HepG2 (cell line): ENCODE measurements around the gene HINT1. TPM values are rescaled to one million over a fixed set of nuclear protein-coding genes. Genes with fewer than 3 reads are reported as not detected.

Experiments
- ATAC-seq: fragments of 200-7000 bp; cut with Tn5 transposase; 3 replicates; pipeline ENCODE4 v1.9.1; 2020; ENCODE audit warnings: mild to moderate bottlenecking, moderate library complexity
- BruUV-seq: library from RNA; stranded (reverse); fragments of 400-500 nt; replicated peaks from 2 replicates; lab custom pipeline; 2021; lab: Mats Ljungman, UMichigan
- CTCF ChIA-PET: fragments of 300-600 bp; formaldehyde crosslinking; extraction: SDS; loops from one replicate; lab custom pipeline; 2021; ENCODE audit warnings: low total read pairs, inconsistent platforms, low intra/inter-chr PET ratio; lab: Yijun Ruan, JAX
- POLR2A ChIA-PET: fragments of 350-600 bp; sonication (Branson Sonifier 250); formaldehyde crosslinking; loops from one replicate; lab custom pipeline; 2020; ENCODE audit warnings: antibody characterized with exemption, inconsistent platforms; lab: Yijun Ruan, JAX
- DNase-seq: peaks from one replicate; pipeline ENCODE4 v3.0.0-alpha.2; 2015; ENCODE audit warnings: low spot score
- FAIRE-seq: peaks from 3 replicates; lab custom pipeline; 2011; peaks lifted over from hg19 to GRCh38; lab: Jason Lieb, UNC
- H2AFZ ChIP-seq: one replicate; pipeline ENCODE4 v1.6.1; 2011; ENCODE audit warnings: low read length, inconsistent platforms
- H3K27ac ChIP-seq: fragments of 300-600 bp; 3 replicates; pipeline ENCODE4 v1.8.0; 2011; ENCODE audit warnings: mixed run types, mild to moderate bottlenecking, mixed read lengths, low read length, inconsistent platforms; ENCODE audit not compliant: insufficient read depth; ENCODE audit errors: extremely low read length
- H3K27me3 ChIP-seq, 2 experiments: fragments of 200-600 bp in 1 of 2; 2 replicates in 1 of 2; 3 replicates in 1 of 2; pipeline versions ENCODE4 v1.6.0 to v1.8.0; 2011; ENCODE audit warnings: low read length in 2 of 2, mild to moderate bottlenecking in 2 of 2, moderate library complexity in 2 of 2, inconsistent platforms in 1 of 2; ENCODE audit not compliant: insufficient read depth in 2 of 2, control insufficient read depth in 1 of 2
- H3K36me3 ChIP-seq, 2 experiments: fragments of 200-600 bp in 1 of 2; replicated peaks in 1 of 2; 2 replicates in 1 of 2; 3 replicates in 1 of 2; pipeline versions ENCODE4 v1.5.1 to v1.8.0; 2011; ENCODE audit warnings: low read length in 2 of 2, inconsistent platforms in 1 of 2; ENCODE audit not compliant: insufficient read depth in 2 of 2, control insufficient read depth in 1 of 2
- H3K4me1 ChIP-seq: 2 replicates; pipeline ENCODE4 v1.5.1; 2012; ENCODE audit warnings: low read length, inconsistent platforms; ENCODE audit not compliant: insufficient read depth
- H3K4me2 ChIP-seq: 2 replicates; pipeline ENCODE4 v1.6.0; 2011; ENCODE audit warnings: low read depth, low read length, inconsistent platforms
- H3K4me3 ChIP-seq, 3 experiments: fragments of 200-600 bp in 1 of 3; sonication (generic), shearing (Covaris generic) in 1 of 3; replicated peaks in 1 of 3; 2 replicates each; pipeline ENCODE4 v1.5.1; 2011 to 2016; ENCODE audit warnings: low read length in 3 of 3, inconsistent platforms in 2 of 3, low read depth in 2 of 3, mild to moderate bottlenecking in 2 of 3, control low read depth in 1 of 3, mixed read lengths in 1 of 3; ENCODE audit not compliant: insufficient read depth in 1 of 3
- H3K79me2 ChIP-seq: one replicate; pipeline ENCODE4 v1.6.1; 2011; ENCODE audit warnings: low read length, inconsistent platforms; ENCODE audit not compliant: insufficient read depth
- H3K9ac ChIP-seq: 2 replicates; pipeline ENCODE4 v1.6.0; 2011; ENCODE audit warnings: mild to moderate bottlenecking, low read depth, low read length, inconsistent platforms; ENCODE audit not compliant: insufficient read depth
- H3K9me3 ChIP-seq: 2 replicates; pipeline ENCODE4 v1.5.1; 2012; ENCODE audit warnings: mild to moderate bottlenecking, low read length
- H4K20me1 ChIP-seq: 2 replicates; pipeline ENCODE4 v1.6.0; 2011; ENCODE audit warnings: inconsistent platforms, mild to moderate bottlenecking, low read length, moderate library complexity; ENCODE audit not compliant: insufficient read depth
- E2F1 ChIP-seq: sonication (generic); formaldehyde crosslinking; IDR thresholded peaks from 2 replicates; pipeline ENCODE4 v1.5.0; 2020; ENCODE audit warnings: missing genetic modification reagents
- FOXA3 ChIP-seq: IDR thresholded peaks from 2 replicates; pipeline ENCODE4 v1.6.1; 2016; ENCODE audit warnings: missing genetic modification reagents, missing compliant biosample characterization
- FOXP4 ChIP-seq: sonication (generic); formaldehyde crosslinking; IDR thresholded peaks from 2 replicates; pipeline ENCODE4 v1.4.0; 2020; ENCODE audit warnings: missing genetic modification reagents
- RNF219 ChIP-seq: sonication (generic); formaldehyde crosslinking; IDR thresholded peaks from 2 replicates; pipeline ENCODE4 v1.5.0; 2020; ENCODE audit warnings: mild to moderate bottlenecking, missing genetic modification reagents
- SP5 ChIP-seq: IDR thresholded peaks from 2 replicates; pipeline ENCODE4 v1.6.1; 2016; ENCODE audit warnings: low read depth, borderline replicate concordance
- ZBTB21 ChIP-seq: sonication (generic); formaldehyde crosslinking; IDR thresholded peaks from 2 replicates; pipeline ENCODE4 v1.4.0; 2020; ENCODE audit warnings: missing genetic modification reagents
- ZC3H4 ChIP-seq: sonication (generic); formaldehyde crosslinking; IDR thresholded peaks from 2 replicates; pipeline ENCODE4 v1.4.0; 2020; ENCODE audit warnings: missing genetic modification reagents, borderline replicate concordance
- ZKSCAN8 ChIP-seq: IDR thresholded peaks from 2 replicates; pipeline ENCODE4 v1.6.1; 2016; ENCODE audit warnings: borderline replicate concordance, missing genetic modification reagents, missing compliant biosample characterization
- ZNF460 ChIP-seq: sonication (generic); formaldehyde crosslinking; IDR thresholded peaks from 2 replicates; pipeline ENCODE4 v1.5.1; 2020; ENCODE audit warnings: missing genetic modification reagents, mild to moderate bottlenecking, borderline replicate concordance
- ZNF503 ChIP-seq: sonication (generic); formaldehyde crosslinking; IDR thresholded peaks from 2 replicates; pipeline ENCODE4 v1.4.0; 2020; ENCODE audit warnings: missing genetic modification reagents
- ZSCAN12 ChIP-seq: sonication (generic); formaldehyde crosslinking; IDR thresholded peaks from 2 replicates; pipeline ENCODE4 v1.9.0; 2021; ENCODE audit warnings: mild to moderate bottlenecking, missing genetic modification reagents
- WGBS: methylation state at CpG from one replicate; pipeline ENCODE4 v1.1.6; 2017; ENCODE audit warnings: low lambda C conversion rate; 5-methylcytosine and 5-hydroxymethylcytosine counted together
- in situ Hi-C: cut with HindIII; loops from 2 replicates; pipeline ENCODE4 v1.10.0; 2017; ENCODE audit warnings: low pct_unique_long_range_greater_than_20kb; ENCODE audit not compliant: extremely low pct_ligation_motif_present
- intact Hi-C: fragments of 100-400 bp; cut with micrococcal nuclease; formaldehyde crosslinking; loops from one replicate; pipeline ENCODE4 v1.10.0; 2022; ENCODE audit not compliant: unreplicated experiment
- polyA plus RNA-seq, 8 experiments: library from polyadenylated mRNA; depleted of rRNA in 3 of 8; stranded (reverse) in 7 of 8; unstranded in 1 of 8; fragments of >200 nt; fragmentation: Illumina TruSeq in 4 of 8; extraction: Trizol in 4 of 8; gene quantifications; 2 replicates each; pipeline versions ENCODE4 v1.2.1 to v1.2.3, GENCODE V29; 2011 to 2016; ENCODE audit warnings: low read depth in 4 of 8, missing spikeins in 1 of 8, mixed read lengths in 1 of 8; ENCODE audit not compliant: insufficient read depth in 1 of 8
- total RNA-seq, 5 experiments: library from RNA; depleted of rRNA; stranded (reverse); fragments of >200 nt; fragmentation: Illumina TruSeq; extraction: Trizol; gene quantifications; 2 replicates each; pipeline ENCODE4 v1.2.3, GENCODE V29; 2016; ENCODE audit warnings: low read depth in 1 of 5

Gene HINT1
- total and polyA plus RNA-seq, 2 of the 13 experiments (the other 11 are each of a cell fraction or from before 2014, with no cell fraction given), result 428 to 997 TPM

- 0 out of 2 replicates have a peak, but pooled peaks have one; percentile 12 for TF ChIP-seq SP5 (CRISPR knock-in tag)
- TF ChIP-seq ZKSCAN8 (CRISPR knock-in tag), result peak; percentile 26; the same call in 1 of the 2 replicates
Observed at GRCh38 chr5:131163276-131164119, 1.6 kb downstream of the HINT1 start (continued).

GRCh38 chr5:131160134-131160533 is 4.9 kb downstream of the HINT1 start:
- Histone ChIP-seq H3K4me3 (no peak overlapping the region), H3K9ac (no peak overlapping the region), H3K79me2 (peaks cover 42% of the 10 kb centered on the region), H3K4me1 (peaks cover 32% of the 10 kb centered on the region), H3K36me3 (peaks cover 5 to 36% of the 10 kb centered on the region in 2 experiments), H4K20me1 (peaks cover 14% of the 10 kb centered on the region), H3K27ac (no peak overlapping the region), H3K4me2 (no peak overlapping the region; the same call in 1 of the 2 replicates), H3K9me3 (no peaks in the 10 kb centered on the region), H3K27me3 (no peaks in the 10 kb centered on the region; a peak in 1 of 5 replicates), H2AFZ (no peak overlapping the region)
- no peak for TF ChIP-seq FOXA3 (CRISPR knock-in tag)
- no peak for TF ChIP-seq RNF219
- TF ChIP-seq ZSCAN12 (CRISPR knock-in tag), result no peak
- TF ChIP-seq ZNF503 (CRISPR knock-in tag), result no peak
- no peak for TF ChIP-seq ZNF460 (CRISPR knock-in tag)
- TF ChIP-seq ZBTB21 (CRISPR knock-in tag), result no peak
- no peak for TF ChIP-seq FOXP4 (CRISPR knock-in tag)
- TF ChIP-seq ZC3H4 (CRISPR knock-in tag), result no peak
- no peak for TF ChIP-seq E2F1
- FAIRE-seq, result no peak
- no peak for DNase-seq
- 90% methylated on average over 2 of the region's 2 CpGs for WGBS
- ATAC-seq, result no peak
- ChIA-PET POLR2A (no interaction called here), CTCF (no interaction called here)
- TSS peak; percentile 1 for BruUV-seq
- in situ Hi-C loops, result no loop called here
- intact Hi-C loops, result no loop called here
